ENCODE data around the gene RRN3.
"Not testable (repeated sequence)": the region's sequence is repeated elsewhere in the genome, so short reads cannot be mapped to it uniquely, and the experiment has no call there.

RRN3 gene

DNA sequence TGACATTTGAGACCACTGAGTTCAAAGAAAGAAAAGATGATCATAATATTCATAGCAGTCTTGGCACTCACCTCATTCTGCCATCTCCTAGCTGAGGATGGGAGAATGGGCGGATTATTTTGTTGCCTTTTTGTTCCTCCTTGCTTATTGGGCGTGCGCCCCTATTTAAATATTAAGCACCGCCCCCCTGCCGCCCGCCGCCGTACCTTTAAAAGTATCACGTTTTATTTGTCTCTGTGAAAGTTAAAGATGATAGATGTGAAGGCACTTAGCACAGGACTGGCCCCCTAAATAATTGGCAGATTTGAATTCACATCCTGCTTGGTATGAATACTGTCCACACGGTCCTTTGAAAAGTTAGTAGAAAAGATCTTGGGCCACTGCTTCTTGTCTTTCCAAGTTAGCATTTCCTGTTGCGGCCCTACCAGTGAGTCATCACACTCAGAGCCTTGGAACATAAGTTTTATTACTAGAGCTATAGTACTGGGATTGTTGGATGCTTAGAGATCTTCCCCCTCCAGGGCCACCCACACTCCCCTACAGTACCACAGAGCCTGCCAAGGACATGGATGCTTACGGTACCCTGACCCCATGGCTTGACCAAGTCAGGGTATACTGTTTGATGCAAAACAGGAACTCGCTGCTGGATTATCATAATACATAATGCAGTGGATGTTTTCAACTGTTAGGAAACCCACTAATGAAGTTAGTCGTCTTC, 68.7 kb downstream of the RRN3 start:
- FAIRE-seq: not testable (repeated sequence)

DNA sequence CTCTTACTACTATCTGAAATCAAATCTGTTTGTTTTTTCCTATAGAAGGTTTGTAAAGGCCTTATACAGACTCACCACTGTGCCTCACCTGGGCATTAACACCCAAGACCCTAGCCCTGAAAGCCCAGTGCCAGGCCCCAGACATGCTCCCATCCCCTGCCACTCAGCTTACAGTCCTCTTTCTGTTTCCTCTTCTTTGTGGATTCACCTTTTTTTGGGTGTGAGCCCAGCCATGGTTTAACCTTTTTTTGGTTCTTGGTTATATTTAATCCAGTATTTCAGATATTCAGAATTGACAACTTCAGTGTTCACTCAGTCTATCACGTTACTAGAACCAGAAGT, 69.2 kb downstream of the RRN3 start:
- not testable (repeated sequence) for FAIRE-seq

DNA sequence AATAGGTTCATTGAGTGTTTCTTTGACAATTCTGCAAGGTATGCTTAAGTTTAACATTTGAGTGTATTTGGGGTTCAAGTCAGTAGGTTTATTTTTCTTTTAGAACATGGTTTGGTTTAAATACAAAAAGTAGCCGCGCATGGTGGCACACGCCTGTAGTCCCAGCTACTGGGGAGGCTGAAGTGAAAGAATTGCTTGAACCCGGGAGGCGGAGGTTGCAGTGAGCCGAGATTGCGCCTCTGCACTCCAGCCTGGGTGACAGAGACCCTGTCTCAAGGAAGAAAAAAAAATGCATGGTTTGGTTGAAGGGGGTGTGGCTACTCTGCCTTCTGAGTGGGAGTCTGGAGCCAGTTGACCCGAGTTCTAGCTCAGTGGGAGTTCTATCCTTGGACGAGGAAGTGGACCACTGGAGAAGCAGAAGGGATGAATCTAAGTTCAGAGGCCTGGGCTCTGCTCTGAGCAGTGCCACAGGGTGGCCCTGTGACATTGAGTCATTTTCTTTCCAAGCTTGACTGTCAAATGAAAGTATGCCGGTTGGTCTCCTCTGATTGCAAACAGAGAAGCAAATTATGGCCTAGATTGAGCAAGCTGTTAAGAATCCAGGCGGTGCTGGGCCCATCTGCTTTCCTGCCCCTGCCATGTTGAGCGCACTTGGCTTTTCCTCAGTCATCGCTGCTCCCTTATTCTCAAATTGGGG, 70.5 kb downstream of the RRN3 start:
- FAIRE-seq: not testable (repeated sequence)

DNA sequence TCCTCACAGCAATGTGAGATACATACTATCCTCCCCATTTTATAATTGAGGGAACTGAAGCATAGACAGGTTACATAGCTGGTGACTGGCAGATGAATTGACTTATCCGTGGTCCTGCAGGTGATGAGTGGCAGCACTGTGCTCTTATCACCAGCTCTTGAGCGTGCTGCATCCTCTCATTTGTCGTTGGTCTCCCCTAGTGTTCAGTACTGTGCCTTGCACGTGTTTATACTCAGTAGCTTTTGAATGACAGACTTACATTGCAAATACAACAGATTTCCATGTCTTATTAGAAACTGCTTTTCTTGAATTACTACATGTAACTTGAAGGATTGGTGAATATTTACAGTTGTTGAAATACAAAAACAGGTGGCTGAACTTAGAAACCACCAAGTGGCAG, 71.9 kb downstream of the RRN3 start:
- FAIRE-seq: not testable (repeated sequence)

- FAIRE-seq: not testable (repeated sequence)
Observed at GRCh38 chr16:15021429-15021828, 72.6 kb downstream of the RRN3 start.

- FAIRE-seq: not testable (repeated sequence)
Observed at GRCh38 chr16:15016951-15017580, 77.0 kb downstream of the RRN3 start.

DNA sequence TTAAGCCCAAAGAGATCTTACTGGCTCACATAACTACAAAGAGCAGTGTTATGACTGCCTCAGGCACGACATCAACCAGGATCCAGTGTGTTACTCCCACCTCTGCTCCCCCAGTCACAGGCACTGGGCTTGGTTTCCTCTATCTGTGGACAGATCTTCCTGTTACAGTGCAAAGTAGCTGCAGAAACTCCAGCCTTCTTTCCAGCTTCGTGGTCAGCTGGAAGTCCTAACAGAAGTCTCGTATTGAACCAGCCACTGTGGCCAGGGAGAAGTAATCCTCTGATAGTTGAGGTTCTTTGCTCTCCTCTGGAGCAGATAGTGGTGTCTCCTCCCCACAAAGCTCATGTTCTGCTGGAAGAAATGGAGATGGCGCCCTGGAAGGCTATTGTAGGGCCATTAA, 77.7 kb downstream of the RRN3 start:
- FAIRE-seq: not testable (repeated sequence)

GRCh38 chr16:15015671-15016070, 78.4 kb downstream of the RRN3 start:
- not testable (repeated sequence) for FAIRE-seq

DNA sequence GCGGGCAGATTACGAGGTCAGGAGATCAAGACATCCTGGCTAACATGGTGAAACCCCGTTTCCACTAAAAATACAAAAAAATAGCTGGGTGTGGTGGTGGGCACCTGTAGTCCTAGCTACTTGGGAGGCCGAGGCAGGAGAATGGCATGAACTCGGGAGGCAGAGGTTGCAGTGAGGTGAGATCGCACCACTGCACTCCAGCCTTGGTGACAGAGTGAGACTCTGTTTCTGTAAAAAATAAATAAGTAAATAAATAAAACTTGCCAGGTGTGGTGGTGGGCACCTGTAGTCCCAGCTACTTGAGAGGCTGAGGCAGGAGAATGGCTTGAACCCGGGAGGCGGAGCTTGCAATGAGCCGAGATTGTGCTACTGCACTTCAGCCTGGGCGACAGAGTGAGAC, 81.1 kb downstream of the RRN3 start:
- not testable (repeated sequence) for FAIRE-seq
